ENCODE results near the gene MTHFD1. TPM values are rescaled to one million over a fixed set of nuclear protein-coding genes. Genes with fewer than 3 reads are reported as not detected.

MTHFD1 gene
- polyA plus RNA-seq, 1 donor (not counting 4 experiments of a cell fraction or from before 2014, with no cell fraction given) = 63.2 TPM

- Histone ChIP-seq H3K4me3 (ENCODE audit: control insufficient read depth in 2 of 3, extremely low read depth in 1 of 3, insufficient read depth in 2 of 3, low read depth in 1 of 3, low read length in 3 of 3) (no peak overlapping the region), H4K20me1 (ENCODE audit: control insufficient read depth, extremely low read depth, insufficient read depth, low read length) (no peaks in the 10 kb centered on the region), H3K4me1 (ENCODE audit: control insufficient read depth, extremely low read depth, insufficient read depth, low read length) (no peaks in the 10 kb centered on the region), H3K9me1 (ENCODE audit: control insufficient read depth, extremely low read depth, insufficient read depth, low read length) (no peaks in the 10 kb centered on the region), H3K9me3 (ENCODE audit: control insufficient read depth, low read depth, low read length) (no peaks in the 10 kb centered on the region), H3K27me3 (ENCODE audit: control insufficient read depth, extremely low read depth, insufficient read depth, low read length) (no peaks in the 10 kb centered on the region), H2AFZ (ENCODE audit: control insufficient read depth, low read length) (no peak overlapping the region), H3K36me3 (ENCODE audit: control insufficient read depth in 2 of 2, extremely low read depth in 1 of 2, insufficient read depth in 2 of 2, low read length in 2 of 2) (peaks cover 20 to 27% of the 10 kb centered on the region in 2 experiments), H3K79me2 (ENCODE audit: control insufficient read depth, insufficient read depth, low read length) (no peaks in the 10 kb centered on the region), H3K27ac (ENCODE audit: control insufficient read depth, insufficient read depth, low read length) (no peak overlapping the region), H3K9ac (ENCODE audit: control insufficient read depth, extremely low read depth, insufficient read depth, low read length) (no peak overlapping the region), H3K4me2 (ENCODE audit: control insufficient read depth, extremely low read depth, insufficient read depth, low read depth, low read length) (no peak overlapping the region)
- no peak for DNase-seq (ENCODE audit: low read depth, low spot score)
- dilution Hi-C loops (cut with MboI; ENCODE audit: extremely low pct_ligation_motif_present, low sequenced_read_pairs) = no loop called here
- no peak for FAIRE-seq
- TF ChIP-seq CTCF (optimal IDR thresholded peaks at IDR 0.05 in 1 of 3, IDR thresholded peaks at IDR 0.05 in 1 of 3, conservative IDR thresholded peaks at IDR 0.05 in 1 of 3; ENCODE audit: extremely low read depth in 1 of 3, insufficient read depth in 2 of 3, low read length in 3 of 3) (no peak), EZH2 (IDR thresholded peaks at IDR 0.05; ENCODE audit: low read length) (no peak)
Measured at GRCh38 chr14:64417771-64418125, 29.6 kb downstream of the MTHFD1 start.

- no peaks in the 10 kb centered on the region for H3K9me3 ChIP-seq (ENCODE audit: control insufficient read depth, low read depth, low read length)
- FAIRE-seq (no peak), DNase-seq (ENCODE audit: low read depth, low spot score) (no peak)
- no peaks in the 10 kb centered on the region for H3K27me3 ChIP-seq (ENCODE audit: control insufficient read depth, extremely low read depth, insufficient read depth, low read length)
- no peak overlapping the region for H3K9ac ChIP-seq (ENCODE audit: control insufficient read depth, extremely low read depth, insufficient read depth, low read length)
- no peak overlapping the region for H3K4me3 ChIP-seq (ENCODE audit: control insufficient read depth in 2 of 3, extremely low read depth in 1 of 3, insufficient read depth in 2 of 3, low read depth in 1 of 3, low read length in 3 of 3)
- TF ChIP-seq CTCF (optimal IDR thresholded peaks at IDR 0.05 in 1 of 3, IDR thresholded peaks at IDR 0.05 in 1 of 3, conservative IDR thresholded peaks at IDR 0.05 in 1 of 3; ENCODE audit: extremely low read depth in 1 of 3, insufficient read depth in 2 of 3, low read length in 3 of 3) = no peak
- no peak for TF ChIP-seq EZH2 (IDR thresholded peaks at IDR 0.05; ENCODE audit: low read length)
- no peaks in the 10 kb centered on the region for H3K4me1 ChIP-seq (ENCODE audit: control insufficient read depth, extremely low read depth, insufficient read depth, low read length)
- no peaks in the 10 kb centered on the region for H3K79me2 ChIP-seq (ENCODE audit: control insufficient read depth, insufficient read depth, low read length)
- no peak overlapping the region for H3K27ac ChIP-seq (ENCODE audit: control insufficient read depth, insufficient read depth, low read length)
- H4K20me1 ChIP-seq (ENCODE audit: control insufficient read depth, extremely low read depth, insufficient read depth, low read length) = no peaks in the 10 kb centered on the region
- dilution Hi-C loops (cut with MboI; ENCODE audit: extremely low pct_ligation_motif_present, low sequenced_read_pairs) = no loop called here
- H3K4me2 ChIP-seq (ENCODE audit: control insufficient read depth, extremely low read depth, insufficient read depth, low read depth, low read length) = no peak overlapping the region
- H2AFZ ChIP-seq (ENCODE audit: control insufficient read depth, low read length) = no peak overlapping the region
- H3K9me1 ChIP-seq (ENCODE audit: control insufficient read depth, extremely low read depth, insufficient read depth, low read length) = no peaks in the 10 kb centered on the region
- peaks cover 20 to 27% of the 10 kb centered on the region in 2 experiments for H3K36me3 ChIP-seq (ENCODE audit: control insufficient read depth in 2 of 2, extremely low read depth in 1 of 2, insufficient read depth in 2 of 2, low read length in 2 of 2)
Measured at GRCh38 chr14:64419003-64419402, 30.9 kb downstream of the MTHFD1 start.
